ENCODE results near the gene SETBP1.

The SETBP1 gene

GRCh38 chr18:44726059-44726421 is 45.4 kb downstream of the SETBP1 start:
- POLR2A ChIA-PET: no interaction called here
- TF ChIP-seq ZNF529 (tag by site-specific recombination; IDR thresholded peaks at IDR 0.05; ENCODE audit: insufficient replicate concordance) (no peak), ZNF660 (tag by site-specific recombination; IDR thresholded peaks at IDR 0.05) (no peak), HIC1 (tag by site-specific recombination; IDR thresholded peaks at IDR 0.05) (no peak), ZSCAN5A (tag by site-specific recombination; IDR thresholded peaks at IDR 0.05) (no peak), ZNF623 (tag by site-specific recombination; IDR thresholded peaks at IDR 0.05) (no peak), KLF9 (tag by site-specific recombination; IDR thresholded peaks at IDR 0.05; ENCODE audit: low read depth) (no peak), ZNF2 (tag by site-specific recombination; IDR thresholded peaks at IDR 0.05) (no peak), ZBTB48 (tag by site-specific recombination; IDR thresholded peaks at IDR 0.05) (no peak), ZBTB20 (tag by site-specific recombination; IDR thresholded peaks at IDR 0.05) (no peak), ZNF223 (tag by site-specific recombination; IDR thresholded peaks at IDR 0.05) (no peak), WT1 (tag by site-specific recombination; IDR thresholded peaks at IDR 0.05) (no peak), ZNF121 (tag by site-specific recombination; IDR thresholded peaks at IDR 0.05) (no peak)
- CTCF ChIA-PET: interaction anchor here (0.7 kb wide), 1 partner anchor 46 kb away, joined by 3 read pairs; no protein-coding TSS in a partner anchor
- no peak overlapping the region for H3K27ac ChIP-seq (ENCODE audit: extremely low read depth, low read depth, low read length)
- H3K9me3 ChIP-seq (ENCODE audit: control insufficient read depth, insufficient read depth, low read depth, low read length): no peaks in the 10 kb centered on the region
- H3K4me1 ChIP-seq (ENCODE audit: control insufficient read depth, insufficient read depth, low read length): peaks cover 45% of the 10 kb centered on the region
- H3K4me3 ChIP-seq (ENCODE audit: low read depth, low read length): no peak overlapping the region
- H3K36me3 ChIP-seq (ENCODE audit: control insufficient read depth in 2 of 2, insufficient read depth in 1 of 2, low read length in 2 of 2): no peaks in the 10 kb centered on the region

GRCh38 chr18:44727291-44727690 is 46.6 kb downstream of the SETBP1 start:
- Histone ChIP-seq H3K4me3 (ENCODE audit: low read depth, low read length) (no peak overlapping the region), H3K27ac (ENCODE audit: extremely low read depth, low read depth, low read length) (no peak overlapping the region), H3K36me3 (ENCODE audit: control insufficient read depth in 2 of 2, insufficient read depth in 1 of 2, low read length in 2 of 2) (no peaks in the 10 kb centered on the region), H3K4me1 (ENCODE audit: control insufficient read depth, insufficient read depth, low read length) (peaks cover 45% of the 10 kb centered on the region), H3K9me3 (ENCODE audit: control insufficient read depth, insufficient read depth, low read depth, low read length) (no peaks in the 10 kb centered on the region)
- TF ChIP-seq GFI1B (tag by site-specific recombination; IDR thresholded peaks at IDR 0.05) (no peak), ZNF549 (tag by site-specific recombination; IDR thresholded peaks at IDR 0.05) (peak; percentile 69)
- CTCF ChIA-PET: no interaction called here
- POLR2A ChIA-PET: no interaction called here

- ChIA-PET POLR2A (interaction anchor here (2.0 kb wide), 1 partner anchor 49 kb away, joined by 11 read pairs; the partner anchor contains the start of gene SETBP1), CTCF (interaction anchor here (0.6 kb wide), 1 partner anchor 373 kb away, joined by 3 read pairs; no protein-coding TSS in a partner anchor)
- no peaks in the 10 kb centered on the region for H3K9me3 ChIP-seq (ENCODE audit: control insufficient read depth, insufficient read depth, low read depth, low read length)
- peak overlapping the region; percentile 30; the same call in 1 of the 2 replicates for H3K27ac ChIP-seq (ENCODE audit: extremely low read depth, low read depth, low read length)
- no peak overlapping the region for H3K4me3 ChIP-seq (ENCODE audit: low read depth, low read length)
- no peaks in the 10 kb centered on the region for H3K36me3 ChIP-seq (ENCODE audit: control insufficient read depth in 2 of 2, insufficient read depth in 1 of 2, low read length in 2 of 2)
- H3K4me1 ChIP-seq (ENCODE audit: control insufficient read depth, insufficient read depth, low read length): peaks cover 39% of the 10 kb centered on the region
- TF ChIP-seq ZNF449 (tag by site-specific recombination; IDR thresholded peaks at IDR 0.05) (no peak), ZNF175 (tag by site-specific recombination; IDR thresholded peaks at IDR 0.05) (no peak), WT1 (tag by site-specific recombination; IDR thresholded peaks at IDR 0.05) (no peak), ZNF692 (tag by site-specific recombination; IDR thresholded peaks at IDR 0.05) (no peak), KLF16 (tag by site-specific recombination; IDR thresholded peaks at IDR 0.05) (no peak), ZNF704 (tag by site-specific recombination; IDR thresholded peaks at IDR 0.05) (no peak), ZNF24 (tag by site-specific recombination; IDR thresholded peaks at IDR 0.05) (no peak), ZBTB17 (tag by site-specific recombination; IDR thresholded peaks at IDR 0.05) (no peak), ZNF585B (tag by site-specific recombination; IDR thresholded peaks at IDR 0.05) (no peak), ZNF660 (tag by site-specific recombination; IDR thresholded peaks at IDR 0.05) (no peak), ZNF214 (tag by site-specific recombination; IDR thresholded peaks at IDR 0.05; ENCODE audit: borderline replicate concordance) (no peak), ZNF571 (tag by site-specific recombination; IDR thresholded peaks at IDR 0.05) (no peak), HOXC10 (CRISPR knock-in tag; IDR thresholded peaks at IDR 0.05) (no peak), ZNF768 (tag by site-specific recombination; IDR thresholded peaks at IDR 0.05) (no peak)
These were observed 49.0 kb downstream of the SETBP1 start for GRCh38 chr18:44729631-44730101.
